Omental fat pad (tissue), 4 donors: ENCODE data around the gene TAB2. TPM values are rescaled to one million over a fixed set of nuclear protein-coding genes. Genes with fewer than 3 reads are reported as not detected.

ENCODE experiments used
- ATAC-seq: fragments of 150-250 bp; one replicate; pipeline ENCODE4 v1.9.1; 2016; ENCODE audit warnings: mild to moderate bottlenecking, moderate library complexity; ENCODE audit not compliant: low FRiP score
- DNase-seq: peaks from one replicate; pipeline ENCODE4 v3.0.0-alpha.2; 2019; ENCODE audit warnings: low spot score
- CTCF ChIP-seq, 3 donors: fragments of 450-650 bp; IDR thresholded peaks; one replicate each; pipeline ENCODE4 v1.5.1; 2016 to 2017; ENCODE audit warnings: antibody characterized with exemption in 3 of 3, mild to moderate bottlenecking in 3 of 3, moderate library complexity in 2 of 3
- total RNA-seq, 4 donors: library from RNA; depleted of rRNA; stranded (reverse); fragments of >200 nt; gene quantifications; one replicate each; pipeline ENCODE4 v1.1.0, GENCODE V29; 2016

Gene TAB2
- total RNA-seq, 4 donors from 2014 or later: 40.0 to 88.4 (median 58.6) TPM

- no peak for TF ChIP-seq CTCF (IDR thresholded peaks at IDR 0.05)
These were observed 45.6 kb downstream of the TAB2 start for GRCh38 chr6:149363154-149363553.

GRCh38 chr6:149364557-149364956 lies 47.0 kb downstream of the TAB2 start:
- TF ChIP-seq CTCF (IDR thresholded peaks at IDR 0.05): no peak
- ATAC-seq (no peak), DNase-seq (no peak)

More at GRCh38 chr6:149363154-149363553, 45.6 kb downstream of the TAB2 start:
- no peak for ATAC-seq
- no peak for DNase-seq

GRCh38 chr6:149365197-149365596 lies 47.7 kb downstream of the TAB2 start:
- DNase-seq (no peak), ATAC-seq (no peak)
- no peak for TF ChIP-seq CTCF (IDR thresholded peaks at IDR 0.05)

GRCh38 chr6:149366267-149366921 lies 48.9 kb downstream of the TAB2 start:
- DNase-seq: no peak
- TF ChIP-seq CTCF (IDR thresholded peaks at IDR 0.05): no peak
- ATAC-seq: no peak

- no peak for DNase-seq
- no peak for TF ChIP-seq CTCF (IDR thresholded peaks at IDR 0.05)
- no peak for ATAC-seq
These were observed 50.6 kb downstream of the TAB2 start for GRCh38 chr6:149368065-149368464.

- DNase-seq (no peak), ATAC-seq (no peak)
- TF ChIP-seq CTCF (IDR thresholded peaks at IDR 0.05): no peak
These were observed 53.6 kb downstream of the TAB2 start for GRCh38 chr6:149371154-149371553.

- DNase-seq (no peak), ATAC-seq (no peak)
- TF ChIP-seq CTCF (IDR thresholded peaks at IDR 0.05): no peak
These were observed 54.5 kb downstream of the TAB2 start for GRCh38 chr6:149372062-149372461.
